Stimulated activated CD4-positive, alpha-beta T cell treated with anti-CD3 and anti-CD28 coated beads, Interleukin-4, amount 100 ng/mL, for 24 hours (primary cell): Measurements from ENCODE around the gene HCAR2.
"Not testable (repeated sequence)": the region's sequence is repeated elsewhere in the genome, so short reads cannot be mapped to it uniquely, and the experiment has no call there.

Experiments
- DNase-seq: peaks from one replicate; pipeline ENCODE4 v3.0.0-alpha.2; 2020

HCAR2 gene

GRCh38 chr12:122715211-122715610, 12.1 kb upstream of the HCAR2 start:
- not testable (repeated sequence) for DNase-seq

- DNase-seq = not testable (repeated sequence)
Measured at GRCh38 chr12:122713491-122714188, 10.5 kb upstream of the HCAR2 start.

- not testable (repeated sequence) for DNase-seq
Measured at GRCh38 chr12:122711266-122711665, 8.1 kb upstream of the HCAR2 start.

- DNase-seq = not testable (repeated sequence)
Measured at GRCh38 chr12:122710341-122710740, 7.2 kb upstream of the HCAR2 start.

- DNase-seq = not testable (repeated sequence)
Measured at GRCh38 chr12:122709287-122709686, 6.1 kb upstream of the HCAR2 start.

GRCh38 chr12:122703841-122704240, 684 bp upstream of the HCAR2 start:
- not testable (repeated sequence) for DNase-seq

- not testable (repeated sequence) for DNase-seq
Measured at GRCh38 chr12:122701481-122701880, 1.7 kb downstream of the HCAR2 start.

GRCh38 chr12:122700038-122700710, 3.0 kb downstream of the HCAR2 start:
- not testable (repeated sequence) for DNase-seq

- not testable (repeated sequence) for DNase-seq
Measured at GRCh38 chr12:122696922-122697321, 6.2 kb downstream of the HCAR2 start.

GRCh38 chr12:122691566-122691965, 11.6 kb downstream of the HCAR2 start:
- no peak for DNase-seq

GRCh38 chr12:122688291-122688690, 14.9 kb downstream of the HCAR2 start:
- DNase-seq = no peak

GRCh38 chr12:122687086-122687485, 16.1 kb downstream of the HCAR2 start:
- DNase-seq = no peak

GRCh38 chr12:122686538-122686937, 16.6 kb downstream of the HCAR2 start:
- DNase-seq = no peak

GRCh38 chr12:122684297-122684813, 18.8 kb downstream of the HCAR2 start:
- DNase-seq = no peak

GRCh38 chr12:122681814-122682213, 21.3 kb downstream of the HCAR2 start:
- DNase-seq = no peak

GRCh38 chr12:122680989-122681388, 22.2 kb downstream of the HCAR2 start:
- not testable (repeated sequence) for DNase-seq

- DNase-seq = not testable (repeated sequence)
Measured at GRCh38 chr12:122676781-122677180, 26.4 kb downstream of the HCAR2 start.

- not testable (repeated sequence) for DNase-seq
Measured at GRCh38 chr12:122676015-122676414, 27.1 kb downstream of the HCAR2 start.

- DNase-seq = no peak
Measured at GRCh38 chr12:122672515-122672914, 30.6 kb downstream of the HCAR2 start.

GRCh38 chr12:122669397-122670070, 33.6 kb downstream of the HCAR2 start:
- DNase-seq = no peak

GRCh38 chr12:122668268-122668667, 34.9 kb downstream of the HCAR2 start:
- no peak for DNase-seq

GRCh38 chr12:122665759-122666158, 37.4 kb downstream of the HCAR2 start:
- DNase-seq = no peak

GRCh38 chr12:122665349-122665748, 37.8 kb downstream of the HCAR2 start:
- no peak for DNase-seq

GRCh38 chr12:122661938-122662337, 41.2 kb downstream of the HCAR2 start:
- no peak for DNase-seq
